Osteoblast (primary cell): ENCODE data around the gene DHX29. TPM values are rescaled to one million over a fixed set of nuclear protein-coding genes. Genes with fewer than 3 reads are reported as not detected.

Experiments
- DNase-seq: peaks from one replicate; pipeline ENCODE4 v3.0.0; 2011; ENCODE audit warnings: low spot score, mixed read lengths; ENCODE audit not compliant: insufficient read length; ENCODE audit errors: missing footprints
- H2AFZ ChIP-seq: 2 replicates; pipeline ENCODE4 v1.6.0; 2011; ENCODE audit warnings: mild to moderate bottlenecking, low read length
- H3K27ac ChIP-seq: 2 replicates; pipeline ENCODE4 v1.5.1; 2011; ENCODE audit warnings: mild to moderate bottlenecking, low read depth, low read length, moderate library complexity
- H3K27me3 ChIP-seq: 2 replicates; pipeline ENCODE4 v1.6.0; 2012; ENCODE audit warnings: mild to moderate bottlenecking, control low read depth, inconsistent platforms, low read length, moderate library complexity; ENCODE audit not compliant: insufficient read depth
- H3K36me3 ChIP-seq: 2 replicates; pipeline ENCODE4 v1.5.1; 2011; ENCODE audit warnings: mild to moderate bottlenecking, low read length, control low read depth, moderate library complexity; ENCODE audit not compliant: insufficient read depth
- H3K4me1 ChIP-seq: 2 replicates; pipeline ENCODE4 v1.5.1; 2011; ENCODE audit warnings: mild to moderate bottlenecking, low read length, control low read depth, moderate library complexity; ENCODE audit not compliant: insufficient read depth
- H3K4me2 ChIP-seq: 2 replicates; pipeline ENCODE4 v1.6.0; 2011; ENCODE audit warnings: mild to moderate bottlenecking, low read length; ENCODE audit not compliant: insufficient read depth
- H3K4me3 ChIP-seq: fragments of 200-600 bp; sonication (generic); 3 replicates; pipeline ENCODE4 v1.5.1; 2012; ENCODE audit warnings: mild to moderate bottlenecking, low read length, inconsistent platforms; ENCODE audit not compliant: insufficient read depth
- H3K79me2 ChIP-seq: 2 replicates; pipeline ENCODE4 v1.6.0; 2012; ENCODE audit warnings: mild to moderate bottlenecking, low read length, control low read depth, inconsistent platforms; ENCODE audit not compliant: insufficient read depth
- H3K9me3 ChIP-seq: 2 replicates; pipeline ENCODE4 v1.5.1; 2011; ENCODE audit warnings: low read depth, low read length, control low read depth
- H4K20me1 ChIP-seq: 2 replicates; pipeline ENCODE4 v1.6.0; 2012; ENCODE audit warnings: mild to moderate bottlenecking, low read length, control low read depth; ENCODE audit not compliant: insufficient read depth
- CTCF ChIP-seq: IDR thresholded peaks from 2 replicates; pipeline ENCODE4 v1.5.1; 2011; ENCODE audit warnings: mild to moderate bottlenecking, low read depth, low read length, moderate library complexity; ENCODE audit errors: extremely low read depth
- total RNA-seq: library from RNA; depleted of rRNA; stranded (reverse); fragments of >200 nt; gene quantifications from 2 replicates; pipeline ENCODE4 v1.2.3, GENCODE V29; 2012

The DHX29 gene
- total RNA-seq, 1 donor = 38.4 TPM

- Histone ChIP-seq H3K27me3 (no peaks in the 10 kb centered on the region), H3K27ac (peak overlapping the region; percentile 98), H3K9me3 (no peaks in the 10 kb centered on the region), H3K4me2 (peak overlapping the region; percentile 93), H2AFZ (peak overlapping the region; percentile 97), H3K4me1 (peaks cover 47% of the 10 kb centered on the region), H4K20me1 (peaks cover 19% of the 10 kb centered on the region), H3K36me3 (no peaks in the 10 kb centered on the region), H3K4me3 (peak overlapping the region; percentile 91), H3K79me2 (peaks cover 95% of the 10 kb centered on the region)
- TF ChIP-seq CTCF = peak; percentile 11
- DNase-seq = peak; percentile 51
These were observed 851 bp upstream of the DHX29 start for GRCh38 chr5:55308254-55308836.

GRCh38 chr5:55306641-55307382, 682 bp downstream of the DHX29 start:
- DNase-seq = no peak
- H3K79me2 ChIP-seq = peaks cover 94% of the 10 kb centered on the region
- H3K27me3 ChIP-seq = no peaks in the 10 kb centered on the region
- peaks cover 18% of the 10 kb centered on the region for H4K20me1 ChIP-seq
- H3K27ac ChIP-seq = peak overlapping the region; percentile 98
- peaks cover 47% of the 10 kb centered on the region for H3K4me1 ChIP-seq
- H3K4me3 ChIP-seq = peak overlapping the region; percentile 91
- no peaks in the 10 kb centered on the region for H3K36me3 ChIP-seq
- no peaks in the 10 kb centered on the region for H3K9me3 ChIP-seq
- TF ChIP-seq CTCF = no peak
- H3K4me2 ChIP-seq = peak overlapping the region; percentile 93
- H2AFZ ChIP-seq = peak overlapping the region; percentile 97

GRCh38 chr5:55305345-55305744, 2.1 kb downstream of the DHX29 start:
- Histone ChIP-seq H3K4me1 (peaks cover 47% of the 10 kb centered on the region), H3K79me2 (peaks cover 89% of the 10 kb centered on the region)
- DNase-seq = no peak

More at GRCh38 chr5:55305345-55305744, 2.1 kb downstream of the DHX29 start:
- H3K27me3 ChIP-seq = no peaks in the 10 kb centered on the region
- H3K27ac ChIP-seq = peak overlapping the region; percentile 98
- H3K4me3 ChIP-seq = peak overlapping the region; percentile 91
- H2AFZ ChIP-seq = no peak overlapping the region
- peaks cover 18% of the 10 kb centered on the region for H4K20me1 ChIP-seq
- peaks cover 6% of the 10 kb centered on the region for H3K36me3 ChIP-seq
- TF ChIP-seq CTCF = no peak
- H3K9me3 ChIP-seq = no peaks in the 10 kb centered on the region
- H3K4me2 ChIP-seq = peak overlapping the region; percentile 93
